SK-N-SH (cell line): Measurements from ENCODE around the gene KRT35.
"Not testable (repeated sequence)": the region's sequence is repeated elsewhere in the genome, so short reads cannot be mapped to it uniquely, and the experiment has no call there.

Experiments used
- EZH2phosphoT487 ChIP-seq: fragments of 200-600 bp; sonication (generic); IDR thresholded peaks from 2 replicates; pipeline ENCODE4 v1.6.1; 2017; ENCODE audit warnings: low read depth, mixed run types, mild to moderate bottlenecking, antibody characterized with exemption, moderate library complexity, borderline replicate concordance
- FOSL2 ChIP-seq: IDR thresholded peaks from 2 replicates; pipeline ENCODE4 v1.4.0; 2012; ENCODE audit warnings: low read depth, mild to moderate bottlenecking, moderate library complexity, borderline replicate concordance
- POLR2AphosphoS5 ChIP-seq: IDR thresholded peaks from 2 replicates; pipeline ENCODE4 v1.6.1; 2012; ENCODE audit warnings: low read depth, low read length
- RAD21 ChIP-seq: IDR thresholded peaks from 2 replicates; pipeline ENCODE4 v1.6.1; 2012; ENCODE audit warnings: mild to moderate bottlenecking, low read length
- SMC3 ChIP-seq: IDR thresholded peaks from 2 replicates; pipeline ENCODE4 v1.6.1; 2012; ENCODE audit warnings: low read depth, low read length, improper control_type of control experiment
- TAF1 ChIP-seq: IDR thresholded peaks from 2 replicates; pipeline ENCODE4 v1.6.1; 2012; ENCODE audit warnings: low read depth, mild to moderate bottlenecking, low read length, moderate library complexity, borderline replicate concordance
- YY1 ChIP-seq: IDR thresholded peaks from 2 replicates; pipeline ENCODE4 v1.4.0; 2012; ENCODE audit warnings: low read depth, mild to moderate bottlenecking
- TF ChIP-seq, protein P1 (sequence below): fragments of 200-600 bp; sonication (generic); IDR thresholded peaks from 2 replicates; pipeline ENCODE4 v1.6.1; 2017; ENCODE audit warnings: antibody characterized with exemption, mild to moderate bottlenecking, moderate library complexity
- TF ChIP-seq, protein P2 (sequence below): IDR thresholded peaks from 2 replicates; pipeline ENCODE4 v1.6.1; 2012; ENCODE audit warnings: mild to moderate bottlenecking, low read depth, low read length, moderate library complexity
- TF ChIP-seq, protein P3 (sequence below): IDR thresholded peaks from 2 replicates; pipeline ENCODE4 v1.4.0; 2012; ENCODE audit warnings: low read depth, borderline replicate concordance
- TF ChIP-seq, protein P4 (sequence below): IDR thresholded peaks from 2 replicates; pipeline ENCODE4 v1.4.0; 2012; ENCODE audit warnings: low read depth
- TF ChIP-seq, protein P5 (sequence below): fragments of 150-350 bp; IDR thresholded peaks from 2 replicates; pipeline ENCODE4 v1.6.1; 2017; ENCODE audit warnings: antibody characterized with exemption, low read length, low read depth, borderline replicate concordance

DNA sequence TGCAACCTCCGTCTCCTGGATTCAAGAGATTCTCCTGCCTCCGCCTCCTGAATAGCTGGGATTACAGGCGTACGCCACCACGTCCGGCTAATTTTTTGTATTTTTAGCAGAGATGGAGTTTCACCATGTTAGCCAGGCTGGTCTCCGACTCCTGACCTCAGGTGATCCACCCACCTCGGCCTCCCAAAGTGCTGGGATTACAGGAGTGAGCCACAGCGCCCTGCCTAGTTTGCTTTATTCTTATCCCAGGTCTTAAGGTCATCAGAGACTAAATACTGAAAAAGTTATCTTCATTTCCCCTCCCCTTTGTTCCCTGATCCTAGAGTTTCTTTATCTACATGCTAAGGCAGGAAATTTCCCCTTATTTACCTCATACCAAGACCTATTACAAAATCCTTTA, 50.6 kb downstream of the KRT35 start:
- TF ChIP-seq, protein P1, sequence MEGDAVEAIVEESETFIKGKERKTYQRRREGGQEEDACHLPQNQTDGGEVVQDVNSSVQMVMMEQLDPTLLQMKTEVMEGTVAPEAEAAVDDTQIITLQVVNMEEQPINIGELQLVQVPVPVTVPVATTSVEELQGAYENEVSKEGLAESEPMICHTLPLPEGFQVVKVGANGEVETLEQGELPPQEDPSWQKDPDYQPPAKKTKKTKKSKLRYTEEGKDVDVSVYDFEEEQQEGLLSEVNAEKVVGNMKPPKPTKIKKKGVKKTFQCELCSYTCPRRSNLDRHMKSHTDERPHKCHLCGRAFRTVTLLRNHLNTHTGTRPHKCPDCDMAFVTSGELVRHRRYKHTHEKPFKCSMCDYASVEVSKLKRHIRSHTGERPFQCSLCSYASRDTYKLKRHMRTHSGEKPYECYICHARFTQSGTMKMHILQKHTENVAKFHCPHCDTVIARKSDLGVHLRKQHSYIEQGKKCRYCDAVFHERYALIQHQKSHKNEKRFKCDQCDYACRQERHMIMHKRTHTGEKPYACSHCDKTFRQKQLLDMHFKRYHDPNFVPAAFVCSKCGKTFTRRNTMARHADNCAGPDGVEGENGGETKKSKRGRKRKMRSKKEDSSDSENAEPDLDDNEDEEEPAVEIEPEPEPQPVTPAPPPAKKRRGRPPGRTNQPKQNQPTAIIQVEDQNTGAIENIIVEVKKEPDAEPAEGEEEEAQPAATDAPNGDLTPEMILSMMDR, result not testable (repeated sequence)
- not testable (repeated sequence) for TF ChIP-seq POLR2AphosphoS5, RAD21, YY1, FOSL2, SMC3, EZH2phosphoT487, TAF1
- TF ChIP-seq, protein P2, sequence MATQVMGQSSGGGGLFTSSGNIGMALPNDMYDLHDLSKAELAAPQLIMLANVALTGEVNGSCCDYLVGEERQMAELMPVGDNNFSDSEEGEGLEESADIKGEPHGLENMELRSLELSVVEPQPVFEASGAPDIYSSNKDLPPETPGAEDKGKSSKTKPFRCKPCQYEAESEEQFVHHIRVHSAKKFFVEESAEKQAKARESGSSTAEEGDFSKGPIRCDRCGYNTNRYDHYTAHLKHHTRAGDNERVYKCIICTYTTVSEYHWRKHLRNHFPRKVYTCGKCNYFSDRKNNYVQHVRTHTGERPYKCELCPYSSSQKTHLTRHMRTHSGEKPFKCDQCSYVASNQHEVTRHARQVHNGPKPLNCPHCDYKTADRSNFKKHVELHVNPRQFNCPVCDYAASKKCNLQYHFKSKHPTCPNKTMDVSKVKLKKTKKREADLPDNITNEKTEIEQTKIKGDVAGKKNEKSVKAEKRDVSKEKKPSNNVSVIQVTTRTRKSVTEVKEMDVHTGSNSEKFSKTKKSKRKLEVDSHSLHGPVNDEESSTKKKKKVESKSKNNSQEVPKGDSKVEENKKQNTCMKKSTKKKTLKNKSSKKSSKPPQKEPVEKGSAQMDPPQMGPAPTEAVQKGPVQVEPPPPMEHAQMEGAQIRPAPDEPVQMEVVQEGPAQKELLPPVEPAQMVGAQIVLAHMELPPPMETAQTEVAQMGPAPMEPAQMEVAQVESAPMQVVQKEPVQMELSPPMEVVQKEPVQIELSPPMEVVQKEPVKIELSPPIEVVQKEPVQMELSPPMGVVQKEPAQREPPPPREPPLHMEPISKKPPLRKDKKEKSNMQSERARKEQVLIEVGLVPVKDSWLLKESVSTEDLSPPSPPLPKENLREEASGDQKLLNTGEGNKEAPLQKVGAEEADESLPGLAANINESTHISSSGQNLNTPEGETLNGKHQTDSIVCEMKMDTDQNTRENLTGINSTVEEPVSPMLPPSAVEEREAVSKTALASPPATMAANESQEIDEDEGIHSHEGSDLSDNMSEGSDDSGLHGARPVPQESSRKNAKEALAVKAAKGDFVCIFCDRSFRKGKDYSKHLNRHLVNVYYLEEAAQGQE, result not testable (repeated sequence)
- TF ChIP-seq, protein P3, sequence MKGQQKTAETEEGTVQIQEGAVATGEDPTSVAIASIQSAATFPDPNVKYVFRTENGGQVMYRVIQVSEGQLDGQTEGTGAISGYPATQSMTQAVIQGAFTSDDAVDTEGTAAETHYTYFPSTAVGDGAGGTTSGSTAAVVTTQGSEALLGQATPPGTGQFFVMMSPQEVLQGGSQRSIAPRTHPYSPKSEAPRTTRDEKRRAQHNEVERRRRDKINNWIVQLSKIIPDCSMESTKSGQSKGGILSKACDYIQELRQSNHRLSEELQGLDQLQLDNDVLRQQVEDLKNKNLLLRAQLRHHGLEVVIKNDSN, result not testable (repeated sequence)
- TF ChIP-seq, protein P4, sequence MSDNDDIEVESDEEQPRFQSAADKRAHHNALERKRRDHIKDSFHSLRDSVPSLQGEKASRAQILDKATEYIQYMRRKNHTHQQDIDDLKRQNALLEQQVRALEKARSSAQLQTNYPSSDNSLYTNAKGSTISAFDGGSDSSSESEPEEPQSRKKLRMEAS, result not testable (repeated sequence)
- TF ChIP-seq, protein P5, sequence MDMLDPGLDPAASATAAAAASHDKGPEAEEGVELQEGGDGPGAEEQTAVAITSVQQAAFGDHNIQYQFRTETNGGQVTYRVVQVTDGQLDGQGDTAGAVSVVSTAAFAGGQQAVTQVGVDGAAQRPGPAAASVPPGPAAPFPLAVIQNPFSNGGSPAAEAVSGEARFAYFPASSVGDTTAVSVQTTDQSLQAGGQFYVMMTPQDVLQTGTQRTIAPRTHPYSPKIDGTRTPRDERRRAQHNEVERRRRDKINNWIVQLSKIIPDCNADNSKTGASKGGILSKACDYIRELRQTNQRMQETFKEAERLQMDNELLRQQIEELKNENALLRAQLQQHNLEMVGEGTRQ, result not testable (repeated sequence)
